ENCODE measurements around the gene SEPHS1.
"Not testable (repeated sequence)": the region's sequence is repeated elsewhere in the genome, so short reads cannot be mapped to it uniquely, and the experiment has no call there.

Gene SEPHS1

DNA sequence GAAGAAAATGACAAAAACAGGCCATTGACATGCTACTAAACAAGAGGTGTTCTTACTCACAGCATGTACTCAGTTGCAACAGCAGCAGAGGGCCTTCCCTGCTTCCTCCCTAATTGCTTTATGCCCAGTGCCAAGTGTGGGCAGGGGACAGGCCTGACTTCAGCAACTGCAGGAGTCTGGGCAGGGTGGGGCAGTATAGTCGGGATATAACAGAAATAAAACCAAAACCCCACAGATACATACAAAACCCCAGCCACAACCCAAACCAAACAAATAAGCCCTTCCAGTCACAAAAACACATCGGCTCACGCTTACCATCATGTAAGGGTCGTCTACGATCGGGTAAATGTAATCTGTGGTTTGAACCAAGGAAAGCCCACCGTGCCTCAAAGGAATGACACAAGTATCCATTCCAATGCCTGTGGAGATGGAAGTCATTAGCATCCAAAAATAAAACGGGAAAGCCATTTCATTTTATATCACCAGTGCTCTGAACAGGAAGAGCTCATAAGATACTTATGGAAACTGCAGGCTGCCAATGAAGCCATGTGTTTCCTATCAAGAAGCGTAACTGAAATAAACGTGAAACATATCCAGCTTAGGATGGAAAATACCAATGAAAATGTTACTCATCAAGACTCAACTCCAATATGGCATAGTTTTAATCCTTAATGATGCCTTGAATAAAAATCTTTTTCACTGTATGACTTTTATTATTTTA is 9.5 kb downstream of the SEPHS1 start:
- Histone ChIP-seq H3K9ac (ENCODE audit: low read depth, low read length) (no peak overlapping the region), H3K9me3 (ENCODE audit: insufficient read depth, low read depth, low read length) (no peaks in the 10 kb centered on the region), H3K27me3 (ENCODE audit: insufficient read depth, low read length) (no peaks in the 10 kb centered on the region), H3K4me3 (ENCODE audit: low read length) (no peak overlapping the region), H3K36me3 (ENCODE audit: insufficient read depth, low read depth, low read length) (peaks cover 95% of the 10 kb centered on the region), H3K4me1 (ENCODE audit: insufficient read depth, low read length) (peaks cover 4% of the 10 kb centered on the region; the same call in 1 of the 2 replicates), H3K27ac (ENCODE audit: low read length) (no peak overlapping the region)

GRCh38 chr10:13337827-13338196 is 10.3 kb downstream of the SEPHS1 start:
- no peaks in the 10 kb centered on the region for H3K9me3 ChIP-seq (ENCODE audit: insufficient read depth, low read depth, low read length)
- H3K36me3 ChIP-seq (ENCODE audit: insufficient read depth, low read depth, low read length) = peaks cover 95% of the 10 kb centered on the region
- H3K27me3 ChIP-seq (ENCODE audit: insufficient read depth, low read length) = no peaks in the 10 kb centered on the region
- no peak overlapping the region for H3K27ac ChIP-seq (ENCODE audit: low read length)
- no peak overlapping the region for H3K9ac ChIP-seq (ENCODE audit: low read depth, low read length)
- peaks cover 4% of the 10 kb centered on the region; the same call in 1 of the 2 replicates for H3K4me1 ChIP-seq (ENCODE audit: insufficient read depth, low read length)
- no peak overlapping the region for H3K4me3 ChIP-seq (ENCODE audit: low read length)

DNA sequence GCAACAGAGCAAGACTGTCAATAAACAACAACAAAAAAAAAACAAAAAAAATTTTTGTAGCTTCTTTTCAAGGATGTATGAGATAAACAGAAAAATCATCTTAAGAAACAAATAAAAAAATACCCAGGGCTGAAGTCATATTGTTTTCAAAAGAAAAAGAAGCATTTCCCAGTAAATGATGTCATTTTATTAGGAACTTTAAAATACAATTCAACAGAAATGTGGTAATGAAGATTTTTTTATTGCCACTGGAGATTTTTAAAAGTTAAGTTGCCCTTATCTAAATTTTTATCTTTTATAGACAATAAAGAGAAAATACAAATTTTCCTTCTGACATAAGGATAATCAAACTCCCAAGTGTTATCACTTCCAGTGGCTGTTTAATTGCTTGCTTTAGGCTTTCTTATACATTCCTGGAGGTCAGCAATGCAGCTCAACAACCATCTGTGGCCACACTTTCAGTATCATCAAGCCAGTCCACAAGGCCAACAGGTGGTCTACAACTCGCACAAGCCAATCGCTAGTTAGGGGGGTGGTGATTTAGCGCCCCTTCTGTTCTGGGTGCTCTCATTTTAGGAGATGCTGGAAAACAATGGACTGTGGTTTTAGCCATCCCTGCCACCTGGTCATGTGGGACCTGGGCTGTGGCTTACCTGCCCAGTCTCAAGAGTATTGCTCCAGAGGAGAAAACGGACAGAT is 10.8 kb downstream of the SEPHS1 start:
- H3K9me3 ChIP-seq (ENCODE audit: insufficient read depth, low read depth, low read length) = no peaks in the 10 kb centered on the region
- H3K27me3 ChIP-seq (ENCODE audit: insufficient read depth, low read length) = no peaks in the 10 kb centered on the region
- peaks cover 95% of the 10 kb centered on the region for H3K36me3 ChIP-seq (ENCODE audit: insufficient read depth, low read depth, low read length)
- peaks cover 4% of the 10 kb centered on the region; the same call in 1 of the 2 replicates for H3K4me1 ChIP-seq (ENCODE audit: insufficient read depth, low read length)
- no peak overlapping the region for H3K4me3 ChIP-seq (ENCODE audit: low read length)
- H3K27ac ChIP-seq (ENCODE audit: low read length) = no peak overlapping the region
- H3K9ac ChIP-seq (ENCODE audit: low read depth, low read length) = no peak overlapping the region

- H3K9ac ChIP-seq (ENCODE audit: low read depth, low read length) = no peak overlapping the region
- H3K9me3 ChIP-seq (ENCODE audit: insufficient read depth, low read depth, low read length) = no peaks in the 10 kb centered on the region
- H3K36me3 ChIP-seq (ENCODE audit: insufficient read depth, low read depth, low read length) = peaks cover 99% of the 10 kb centered on the region
- H3K27me3 ChIP-seq (ENCODE audit: insufficient read depth, low read length) = no peaks in the 10 kb centered on the region
- no peaks in the 10 kb centered on the region for H3K4me1 ChIP-seq (ENCODE audit: insufficient read depth, low read length)
- H3K27ac ChIP-seq (ENCODE audit: low read length) = no peak overlapping the region
- H3K4me3 ChIP-seq (ENCODE audit: low read length) = no peak overlapping the region
Observed at GRCh38 chr10:13335881-13336280, 12.2 kb downstream of the SEPHS1 start.

DNA sequence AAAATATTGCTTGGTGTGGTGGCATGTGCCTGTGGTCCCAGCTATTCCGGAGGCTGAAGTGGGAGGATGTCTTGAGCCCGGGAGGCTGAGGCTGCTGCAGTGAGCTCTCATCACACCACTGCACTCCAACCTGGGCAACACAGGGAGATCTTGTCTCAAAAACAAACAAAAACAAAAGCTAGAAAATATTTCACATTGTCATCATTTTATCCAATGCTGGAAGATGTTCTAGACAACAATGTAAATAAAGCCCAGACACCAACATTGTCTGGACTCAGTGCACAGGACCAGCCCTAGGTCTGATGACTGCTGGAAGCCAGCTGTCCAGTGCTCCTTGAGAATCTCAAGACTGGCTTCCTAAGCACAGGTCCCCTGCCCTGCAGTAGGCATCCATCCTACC is 13.5 kb downstream of the SEPHS1 start:
- Histone ChIP-seq H3K27ac (ENCODE audit: low read length) (no peak overlapping the region), H3K4me1 (ENCODE audit: insufficient read depth, low read length) (peaks cover 10% of the 10 kb centered on the region; the same call in 1 of the 2 replicates), H3K36me3 (ENCODE audit: insufficient read depth, low read depth, low read length) (peaks cover 100% of the 10 kb centered on the region), H3K4me3 (ENCODE audit: low read length) (no peak overlapping the region), H3K27me3 (ENCODE audit: insufficient read depth, low read length) (no peaks in the 10 kb centered on the region), H3K9ac (ENCODE audit: low read depth, low read length) (no peak overlapping the region), H3K9me3 (ENCODE audit: insufficient read depth, low read depth, low read length) (no peaks in the 10 kb centered on the region)

GRCh38 chr10:13331646-13332045 is 16.4 kb downstream of the SEPHS1 start:
- H3K27ac ChIP-seq (ENCODE audit: low read length) = no peak overlapping the region
- H3K36me3 ChIP-seq (ENCODE audit: insufficient read depth, low read depth, low read length) = peaks cover 100% of the 10 kb centered on the region
- H3K4me1 ChIP-seq (ENCODE audit: insufficient read depth, low read length) = peaks cover 12% of the 10 kb centered on the region; the same call in 1 of the 2 replicates
- H3K27me3 ChIP-seq (ENCODE audit: insufficient read depth, low read length) = no peaks in the 10 kb centered on the region
- H3K9me3 ChIP-seq (ENCODE audit: insufficient read depth, low read depth, low read length) = no peaks in the 10 kb centered on the region
- H3K4me3 ChIP-seq (ENCODE audit: low read length) = no peak overlapping the region
- H3K9ac ChIP-seq (ENCODE audit: low read depth, low read length) = no peak overlapping the region

DNA sequence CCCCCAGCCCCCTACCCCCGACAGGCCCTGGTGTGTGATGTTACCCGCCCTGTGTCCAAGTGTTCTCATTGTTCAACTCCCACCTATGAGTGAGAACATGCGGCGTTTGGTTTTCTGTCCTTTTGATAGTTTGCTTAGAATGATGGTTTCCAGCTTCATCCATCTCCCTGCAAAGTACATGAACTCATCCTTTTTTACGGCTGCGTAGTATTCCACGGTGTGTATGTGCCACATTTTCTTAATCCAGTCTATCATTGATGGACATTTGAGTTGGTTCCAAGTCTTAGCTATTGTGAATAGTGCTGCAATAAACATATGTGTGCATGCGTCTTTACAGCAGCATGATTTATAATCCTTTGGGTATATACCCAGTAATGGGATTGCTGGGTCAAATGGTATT is 17.1 kb downstream of the SEPHS1 start:
- H3K27me3 ChIP-seq (ENCODE audit: insufficient read depth, low read length); H3K27ac ChIP-seq (ENCODE audit: low read length); H3K9ac ChIP-seq (ENCODE audit: low read depth, low read length); H3K4me3 ChIP-seq (ENCODE audit: low read length); H3K9me3 ChIP-seq (ENCODE audit: insufficient read depth, low read depth, low read length): not testable (repeated sequence)
- Histone ChIP-seq H3K36me3 (ENCODE audit: insufficient read depth, low read depth, low read length) (peaks cover 100% of the 10 kb centered on the region), H3K4me1 (ENCODE audit: insufficient read depth, low read length) (peaks cover 12% of the 10 kb centered on the region; the same call in 1 of the 2 replicates)

DNA sequence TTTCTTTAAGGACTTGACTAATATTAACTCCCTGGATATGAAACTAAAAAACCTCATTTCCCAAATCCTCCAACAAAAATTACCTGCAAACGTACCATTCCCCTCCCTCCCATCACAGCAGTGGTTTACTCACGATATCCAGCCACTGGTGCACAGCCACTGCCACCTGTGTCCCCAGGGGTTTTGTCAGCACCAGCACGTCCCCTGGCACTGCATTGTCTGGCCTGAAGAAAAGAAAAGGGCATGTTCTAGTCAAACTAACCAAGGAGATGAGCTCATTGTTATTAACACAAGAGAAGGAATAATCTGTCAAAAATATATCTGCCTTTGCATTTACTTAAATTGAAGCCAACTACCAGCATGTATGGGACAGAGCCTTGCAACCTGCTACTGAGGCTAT is 18.5 kb downstream of the SEPHS1 start:
- Histone ChIP-seq H3K36me3 (ENCODE audit: insufficient read depth, low read depth, low read length) (peaks cover 99% of the 10 kb centered on the region), H3K27me3 (ENCODE audit: insufficient read depth, low read length) (no peaks in the 10 kb centered on the region), H3K4me3 (ENCODE audit: low read length) (no peak overlapping the region), H3K9ac (ENCODE audit: low read depth, low read length) (no peak overlapping the region), H3K4me1 (ENCODE audit: insufficient read depth, low read length) (peaks cover 12% of the 10 kb centered on the region; the same call in 1 of the 2 replicates), H3K27ac (ENCODE audit: low read length) (no peak overlapping the region), H3K9me3 (ENCODE audit: insufficient read depth, low read depth, low read length) (no peaks in the 10 kb centered on the region)

DNA sequence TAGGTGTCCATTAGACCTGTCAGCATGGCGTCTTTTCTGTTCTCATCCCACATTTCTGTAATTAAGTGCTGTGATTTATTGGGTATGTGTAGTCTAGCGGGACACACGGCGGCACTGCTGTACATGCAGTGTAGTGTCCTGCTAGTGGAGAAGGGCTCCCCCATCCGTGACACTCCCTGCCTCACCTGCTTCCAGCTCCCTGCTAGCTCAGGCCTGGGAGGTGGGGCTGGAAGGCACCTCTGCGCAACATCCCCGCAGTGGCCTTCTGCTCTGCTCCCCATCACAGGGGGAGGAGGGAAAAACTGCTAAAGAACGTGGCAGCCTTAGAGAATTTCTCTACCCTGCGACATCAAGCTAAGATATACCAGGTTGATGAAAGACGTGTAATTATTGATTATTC is 19.5 kb downstream of the SEPHS1 start:
- Histone ChIP-seq H3K4me1 (ENCODE audit: insufficient read depth, low read length) (peaks cover 12% of the 10 kb centered on the region; the same call in 1 of the 2 replicates), H3K36me3 (ENCODE audit: insufficient read depth, low read depth, low read length) (peaks cover 99% of the 10 kb centered on the region), H3K27me3 (ENCODE audit: insufficient read depth, low read length) (no peaks in the 10 kb centered on the region), H3K9me3 (ENCODE audit: insufficient read depth, low read depth, low read length) (no peaks in the 10 kb centered on the region), H3K9ac (ENCODE audit: low read depth, low read length) (no peak overlapping the region), H3K4me3 (ENCODE audit: low read length) (no peak overlapping the region), H3K27ac (ENCODE audit: low read length) (no peak overlapping the region)

DNA sequence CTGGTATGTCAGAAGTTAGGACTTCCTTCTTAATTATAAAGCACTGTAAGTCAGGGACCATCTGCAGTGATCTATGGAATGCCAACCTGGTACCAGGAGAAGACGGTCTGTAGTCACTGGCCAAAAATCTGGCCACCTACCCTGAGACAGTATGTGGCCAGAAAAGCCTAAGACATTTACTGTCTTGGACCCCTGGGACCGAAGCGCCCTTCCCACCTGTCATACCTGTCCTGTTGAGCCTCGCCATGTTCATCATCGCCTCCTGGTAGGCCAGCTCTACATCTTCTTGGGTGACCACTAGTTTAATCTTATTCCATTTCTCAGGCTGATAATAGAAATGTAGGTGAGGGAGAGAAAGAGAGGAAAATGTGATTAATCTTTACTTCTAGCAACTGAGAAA is 20.0 kb downstream of the SEPHS1 start:
- no peak overlapping the region for H3K4me3 ChIP-seq (ENCODE audit: low read length)
- H3K27me3 ChIP-seq (ENCODE audit: insufficient read depth, low read length) = no peaks in the 10 kb centered on the region
- H3K9me3 ChIP-seq (ENCODE audit: insufficient read depth, low read depth, low read length) = no peaks in the 10 kb centered on the region
- peaks cover 99% of the 10 kb centered on the region for H3K36me3 ChIP-seq (ENCODE audit: insufficient read depth, low read depth, low read length)
- peaks cover 12% of the 10 kb centered on the region; the same call in 1 of the 2 replicates for H3K4me1 ChIP-seq (ENCODE audit: insufficient read depth, low read length)
- no peak overlapping the region for H3K27ac ChIP-seq (ENCODE audit: low read length)
- no peak overlapping the region for H3K9ac ChIP-seq (ENCODE audit: low read depth, low read length)

- H3K4me1 ChIP-seq (ENCODE audit: insufficient read depth, low read length) = peaks cover 12% of the 10 kb centered on the region; the same call in 1 of the 2 replicates
- no peak overlapping the region for H3K4me3 ChIP-seq (ENCODE audit: low read length)
- H3K9me3 ChIP-seq (ENCODE audit: insufficient read depth, low read depth, low read length) = no peaks in the 10 kb centered on the region
- no peaks in the 10 kb centered on the region for H3K27me3 ChIP-seq (ENCODE audit: insufficient read depth, low read length)
- no peak overlapping the region for H3K27ac ChIP-seq (ENCODE audit: low read length)
- H3K36me3 ChIP-seq (ENCODE audit: insufficient read depth, low read depth, low read length) = peaks cover 99% of the 10 kb centered on the region
- no peak overlapping the region for H3K9ac ChIP-seq (ENCODE audit: low read depth, low read length)
Observed at GRCh38 chr10:13327534-13327933, 20.6 kb downstream of the SEPHS1 start.

DNA sequence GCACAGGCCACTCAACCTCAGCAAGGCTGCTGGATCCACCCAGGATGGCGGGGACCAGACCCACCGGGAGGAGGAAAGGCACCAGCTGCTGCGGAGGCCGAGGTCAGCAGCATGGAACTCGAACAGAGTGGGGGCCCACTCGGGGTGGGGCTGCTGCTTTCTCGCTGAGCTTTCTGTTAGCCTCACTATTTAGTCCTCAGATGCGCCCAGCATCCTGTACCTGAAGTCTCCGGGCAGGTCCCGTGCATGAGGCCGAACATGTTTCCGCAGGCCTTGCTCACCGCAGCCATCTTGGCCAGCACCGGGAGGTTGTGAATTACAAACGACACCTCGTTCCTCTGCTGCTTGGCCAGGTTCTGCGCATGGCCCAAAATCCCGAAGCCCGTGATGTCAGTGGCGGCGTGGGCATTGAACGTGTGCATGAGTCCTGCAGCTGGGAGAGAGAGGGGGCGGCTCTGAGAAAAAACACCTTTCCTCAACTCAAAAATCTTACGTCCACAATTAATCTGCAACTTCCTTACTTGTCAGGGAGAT is 25.4 kb downstream of the SEPHS1 start:
- Histone ChIP-seq H3K27ac (ENCODE audit: low read length) (no peak overlapping the region), H3K4me1 (ENCODE audit: insufficient read depth, low read length) (no peaks in the 10 kb centered on the region), H3K4me3 (ENCODE audit: low read length) (no peak overlapping the region), H3K36me3 (ENCODE audit: insufficient read depth, low read depth, low read length) (peaks cover 93% of the 10 kb centered on the region), H3K9me3 (ENCODE audit: insufficient read depth, low read depth, low read length) (no peaks in the 10 kb centered on the region), H3K27me3 (ENCODE audit: insufficient read depth, low read length) (no peaks in the 10 kb centered on the region), H3K9ac (ENCODE audit: low read depth, low read length) (no peak overlapping the region)

Measured in iPS-20b (cell line).